ENCODE measurements around the gene NOS1AP.

The NOS1AP gene

GRCh38 chr1:162136760-162137159, 67.3 kb downstream of the NOS1AP start:
- DNase-seq (ENCODE audit: low read depth in 3 of 3, low spot score in 1 of 3): no peak

GRCh38 chr1:162137179-162137960, 67.9 kb downstream of the NOS1AP start:
- DNase-seq (ENCODE audit: low read depth in 3 of 3, low spot score in 1 of 3): no peak

- DNase-seq (ENCODE audit: low read depth in 3 of 3, low spot score in 1 of 3): no peak
Measured at GRCh38 chr1:162138112-162138511, 68.6 kb downstream of the NOS1AP start.

- no peak for DNase-seq (ENCODE audit: low read depth in 3 of 3, low spot score in 1 of 3)
Measured at GRCh38 chr1:162138599-162139181, 69.2 kb downstream of the NOS1AP start.

GRCh38 chr1:162139211-162139610, 69.7 kb downstream of the NOS1AP start:
- no peak for DNase-seq (ENCODE audit: low read depth in 3 of 3, low spot score in 1 of 3)

DNA sequence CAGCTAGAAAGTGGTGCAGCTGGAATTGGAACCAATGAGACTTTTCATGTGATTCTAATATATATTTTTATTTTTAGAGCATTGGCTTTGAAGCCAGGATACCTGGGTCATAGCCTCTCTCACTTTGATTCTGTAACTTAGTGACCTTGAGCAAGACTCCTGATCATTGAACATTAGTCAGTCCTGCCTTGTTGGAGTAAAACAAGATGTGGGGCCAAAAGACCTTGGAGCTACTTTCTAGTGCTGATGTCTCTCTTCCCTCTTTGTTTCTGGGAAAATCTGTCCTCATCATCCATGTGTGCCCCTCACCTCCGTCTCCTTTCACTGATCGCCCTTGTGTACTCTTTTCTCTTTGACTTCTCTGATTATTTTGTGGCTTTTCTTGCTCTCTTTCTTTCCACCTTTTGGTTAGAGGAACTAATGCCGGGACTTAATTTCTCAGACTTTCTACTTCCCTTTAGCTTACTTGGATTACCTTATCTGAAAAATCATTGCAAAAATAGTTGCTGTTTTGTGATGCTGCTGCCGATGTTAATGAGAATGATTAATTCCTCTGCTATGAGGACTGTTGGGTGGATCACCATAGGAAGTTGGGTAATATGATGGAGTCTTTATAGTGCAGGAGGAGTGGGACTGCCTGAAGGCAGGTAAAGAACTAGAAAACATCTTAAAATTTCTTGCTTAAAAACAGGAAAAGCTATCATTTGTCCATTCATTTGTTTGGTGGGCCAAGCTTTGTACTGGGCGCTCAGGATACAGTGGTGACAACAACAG, 72.0 kb downstream of the NOS1AP start:
- no peak for DNase-seq (ENCODE audit: low read depth in 3 of 3, low spot score in 1 of 3)

- DNase-seq (ENCODE audit: low read depth in 3 of 3, low spot score in 1 of 3): no peak
Measured at GRCh38 chr1:162142968-162143367, 73.5 kb downstream of the NOS1AP start.

GRCh38 chr1:162144268-162144667, 74.8 kb downstream of the NOS1AP start:
- no peak for DNase-seq (ENCODE audit: low read depth in 3 of 3, low spot score in 1 of 3)

GRCh38 chr1:162144853-162145252, 75.4 kb downstream of the NOS1AP start:
- DNase-seq (ENCODE audit: low read depth in 3 of 3, low spot score in 1 of 3): no peak

DNA sequence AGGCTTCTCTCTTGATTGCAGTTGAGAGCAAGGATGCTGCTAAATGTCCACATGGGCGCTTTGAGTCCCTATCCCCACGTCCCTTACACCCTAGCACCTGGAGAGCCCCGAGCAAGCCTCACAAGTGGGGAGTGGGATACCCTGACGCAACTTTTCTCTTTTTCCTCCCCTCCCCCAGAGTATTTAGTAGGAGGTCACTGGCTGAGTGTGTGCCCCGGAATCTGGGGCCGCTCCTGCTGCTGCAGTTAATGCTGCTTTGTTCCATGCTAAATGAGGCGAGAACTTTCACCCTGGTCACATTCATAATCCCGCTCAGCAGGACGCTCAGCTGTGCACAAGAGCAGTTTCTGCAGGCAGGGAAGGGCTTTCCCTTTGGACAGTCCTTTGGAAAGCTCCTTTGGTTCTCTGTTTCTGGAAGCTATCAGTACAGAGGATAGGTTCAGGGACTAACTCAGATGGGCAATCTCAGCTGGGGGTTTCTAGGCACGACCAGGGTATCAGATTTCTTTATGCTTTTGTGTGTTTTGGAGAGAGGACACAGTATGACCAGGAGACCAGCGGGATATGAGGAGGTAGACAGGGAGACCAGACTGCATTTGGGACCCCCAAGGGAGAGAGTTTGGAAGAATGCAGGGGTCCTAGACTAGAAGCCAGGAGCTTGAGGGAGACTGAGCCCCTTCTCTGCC, 75.9 kb downstream of the NOS1AP start:
- no peak for DNase-seq (ENCODE audit: low read depth in 3 of 3, low spot score in 1 of 3)

DNA sequence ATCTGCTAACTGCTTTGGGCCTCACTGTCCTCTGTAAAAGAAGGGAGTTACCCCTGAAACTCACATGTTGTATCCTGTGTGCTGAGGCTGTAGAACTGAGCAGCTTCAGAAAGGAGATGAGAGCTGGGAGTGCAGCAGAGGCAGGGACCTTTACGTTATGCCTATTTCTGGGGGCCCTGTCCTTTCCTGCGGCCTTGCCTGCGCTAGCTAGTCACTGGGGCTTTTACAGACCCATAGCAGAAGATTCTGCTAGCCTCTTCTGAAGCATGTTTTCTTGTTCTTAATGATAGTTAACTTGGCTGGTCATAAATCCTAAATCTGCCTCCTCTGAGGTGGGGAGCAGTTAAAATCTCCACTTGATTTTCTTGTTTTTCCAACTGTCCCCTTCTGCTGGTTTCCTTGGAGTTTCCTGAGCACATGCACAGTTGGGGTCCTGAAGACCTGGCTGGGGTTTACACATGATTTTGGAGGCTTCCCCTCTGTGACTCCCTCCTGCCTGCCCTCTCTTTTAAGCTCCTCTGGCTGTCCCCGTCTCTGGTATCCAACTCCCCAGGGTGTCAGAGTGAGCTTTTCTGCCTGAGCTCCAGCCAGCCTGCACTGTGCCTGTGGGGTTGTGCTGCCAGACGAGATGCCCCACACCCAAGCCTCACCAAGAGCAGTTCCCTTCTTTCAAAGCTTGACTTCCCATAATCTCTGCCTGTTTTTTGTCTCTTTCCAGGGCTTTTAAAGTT, 76.6 kb downstream of the NOS1AP start:
- no peak for DNase-seq (ENCODE audit: low read depth in 3 of 3, low spot score in 1 of 3)

GRCh38 chr1:162147760-162148159, 78.3 kb downstream of the NOS1AP start:
- no peak for DNase-seq (ENCODE audit: low read depth in 3 of 3, low spot score in 1 of 3)

- DNase-seq (ENCODE audit: low read depth in 3 of 3, low spot score in 1 of 3): no peak
Measured at GRCh38 chr1:162150112-162150511, 80.6 kb downstream of the NOS1AP start.

DNA sequence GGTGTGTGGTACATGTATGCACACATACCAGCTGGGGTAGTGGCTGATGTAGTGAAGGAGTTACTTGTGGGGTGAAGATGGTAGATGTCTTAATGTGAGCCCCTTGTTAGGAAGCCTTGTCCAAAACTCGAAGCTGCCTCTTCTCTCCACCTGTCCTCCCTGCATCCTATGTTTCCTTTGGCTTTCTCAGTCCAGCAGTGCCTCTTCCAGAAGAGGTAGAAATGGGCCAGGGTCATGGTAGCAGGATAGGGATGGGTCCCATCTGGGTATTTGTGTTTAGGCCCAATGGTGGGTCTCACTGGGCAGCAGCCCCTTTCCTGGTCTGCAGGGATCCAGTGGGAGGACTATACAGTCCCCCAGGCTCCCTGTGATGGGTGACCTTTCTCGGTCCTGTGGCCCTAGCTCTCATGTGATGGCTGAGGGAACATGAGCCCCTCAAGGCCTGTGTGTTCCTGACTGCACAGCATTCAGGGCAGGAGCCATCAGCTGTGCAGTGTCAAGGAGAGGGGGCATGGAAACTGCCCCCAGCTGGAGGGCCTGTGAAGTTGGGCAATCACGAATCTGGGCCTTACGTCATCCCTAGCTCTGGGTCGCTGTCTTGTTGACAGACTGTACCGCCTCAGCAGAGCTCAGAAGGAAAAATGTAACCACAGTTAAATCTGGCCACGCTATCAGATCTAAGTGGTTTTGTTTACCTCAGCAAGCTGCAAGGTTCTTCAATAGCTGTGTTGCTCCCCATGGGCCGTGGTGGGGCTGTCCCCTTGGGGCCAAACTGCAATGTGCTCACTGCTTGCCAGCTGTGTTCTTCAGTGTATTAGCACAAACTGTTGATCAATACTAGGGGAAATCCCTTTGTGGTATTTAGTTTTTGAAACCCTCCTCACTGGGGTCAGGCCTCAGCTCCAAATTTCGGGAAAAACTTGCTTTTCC, 82.7 kb downstream of the NOS1AP start:
- no peak for DNase-seq (ENCODE audit: low read depth in 3 of 3, low spot score in 1 of 3)

DNA sequence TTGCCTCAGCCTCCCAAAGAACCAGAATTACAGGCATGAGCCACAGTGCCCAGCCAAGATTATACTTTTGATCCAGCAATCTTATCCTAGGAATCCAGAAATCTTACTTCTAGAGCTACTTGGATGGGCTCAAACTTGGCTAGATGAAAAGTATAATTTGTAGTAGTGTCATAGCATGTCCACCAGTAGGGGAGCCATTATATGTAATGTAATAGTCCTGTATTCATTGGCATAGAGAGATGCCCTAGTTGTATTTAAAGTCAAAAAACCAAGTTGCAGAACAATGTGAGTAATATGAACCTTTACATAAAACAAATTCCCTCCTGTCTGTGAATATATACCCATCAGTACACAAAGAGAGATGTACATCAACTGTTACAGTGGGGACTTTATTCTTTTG, 83.9 kb downstream of the NOS1AP start:
- DNase-seq (ENCODE audit: low read depth in 3 of 3, low spot score in 1 of 3): no peak

- DNase-seq (ENCODE audit: low read depth in 3 of 3, low spot score in 1 of 3): no peak
Measured at GRCh38 chr1:162157469-162157868, 88.0 kb downstream of the NOS1AP start.

DNA sequence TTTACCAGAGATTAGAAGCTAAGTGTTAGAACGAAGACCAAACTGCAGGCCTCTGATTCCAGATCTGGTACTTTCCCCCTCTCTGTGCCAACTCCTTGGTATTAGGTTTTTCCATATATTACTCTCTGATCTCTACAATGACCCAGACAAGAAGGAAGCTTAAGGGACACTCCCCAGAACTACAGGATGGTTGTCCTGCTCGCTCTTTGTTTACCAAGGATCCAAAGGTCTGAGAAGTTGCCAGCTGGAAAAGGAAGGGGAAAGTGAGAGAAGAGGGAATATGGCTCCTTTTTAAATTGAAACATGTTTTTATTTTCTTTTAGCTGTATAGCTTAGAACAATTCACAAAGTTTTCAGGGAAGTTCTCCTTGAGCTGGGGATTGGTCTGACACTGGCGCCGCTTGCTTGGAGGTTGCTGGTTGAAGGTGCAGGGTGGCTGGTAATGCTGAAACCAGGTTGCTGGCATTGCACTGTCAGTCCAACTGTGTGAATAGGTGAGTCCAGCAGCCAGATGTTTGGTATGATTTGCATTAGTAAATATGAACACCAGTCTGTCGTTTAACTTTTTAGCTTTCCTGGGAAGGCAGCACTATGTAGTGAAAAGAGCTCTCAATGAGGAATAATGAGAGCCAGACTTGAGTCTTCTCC, 89.3 kb downstream of the NOS1AP start:
- no peak for DNase-seq (ENCODE audit: low read depth in 3 of 3, low spot score in 1 of 3)

- no peak for DNase-seq (ENCODE audit: low read depth in 3 of 3, low spot score in 1 of 3)
Measured at GRCh38 chr1:162159515-162159914, 90.0 kb downstream of the NOS1AP start.

GRCh38 chr1:162161916-162162550, 92.5 kb downstream of the NOS1AP start:
- DNase-seq (ENCODE audit: low read depth in 3 of 3, low spot score in 1 of 3): no peak

Measured in stimulated activated CD4-positive, alpha-beta T cell treated with anti-CD3 and anti-CD28 coated beads, TNF-alpha, amount 100 ng/mL, for 1 hour (primary cell).